ENCODE measurements around the gene MAB21L2.
A peak's percentile ranks its signal among the peaks of the same experiment; 100 is the strongest.

The MAB21L2 gene

GRCh38 chr4:150577796-150578195, 4.2 kb upstream of the MAB21L2 start:
- no peaks in the 10 kb centered on the region for H3K9me3 ChIP-seq (ENCODE audit: low read length)
- peak overlapping the region; percentile 65 for H3K27ac ChIP-seq (ENCODE audit: low read depth, low read length)
- H3K9ac ChIP-seq (ENCODE audit: low read length), result peak overlapping the region; percentile 47
- H3K4me1 ChIP-seq (ENCODE audit: insufficient read depth, low read length), result no peaks in the 10 kb centered on the region
- no peaks in the 10 kb centered on the region for H3K36me3 ChIP-seq (ENCODE audit: insufficient read depth, low read length)
- peak overlapping the region in 1 of 2 donors; percentile 57 for H3K4me3 ChIP-seq (ENCODE audit: low read depth in 1 of 2, low read length in 2 of 2)
- H3K27me3 ChIP-seq (ENCODE audit: control insufficient read depth in 1 of 2, insufficient read depth in 2 of 2, low read length in 2 of 2), result no peaks in the 10 kb centered on the region

GRCh38 chr4:150578745-150579501, 3.0 kb upstream of the MAB21L2 start:
- Histone ChIP-seq H3K27ac (ENCODE audit: low read depth, low read length) (peak overlapping the region; percentile 93), H3K9me3 (ENCODE audit: low read length) (no peaks in the 10 kb centered on the region), H3K36me3 (ENCODE audit: insufficient read depth, low read length) (no peaks in the 10 kb centered on the region), H3K27me3 (ENCODE audit: control insufficient read depth in 1 of 2, insufficient read depth in 2 of 2, low read length in 2 of 2) (no peaks in the 10 kb centered on the region), H3K9ac (ENCODE audit: low read length) (peak overlapping the region; percentile 81), H3K4me1 (ENCODE audit: insufficient read depth, low read length) (no peaks in the 10 kb centered on the region), H3K4me3 (ENCODE audit: low read depth in 1 of 2, low read length in 2 of 2) (peak overlapping the region; percentile 67 to 83)

- Histone ChIP-seq H3K4me3 (ENCODE audit: low read depth in 1 of 2, low read length in 2 of 2) (peak overlapping the region; percentile 67 to 83), H3K9ac (ENCODE audit: low read length) (peak overlapping the region; percentile 81), H3K36me3 (ENCODE audit: insufficient read depth, low read length) (no peaks in the 10 kb centered on the region), H3K27ac (ENCODE audit: low read depth, low read length) (peak overlapping the region; percentile 93), H3K27me3 (ENCODE audit: control insufficient read depth in 1 of 2, insufficient read depth in 2 of 2, low read length in 2 of 2) (no peaks in the 10 kb centered on the region), H3K9me3 (ENCODE audit: low read length) (no peaks in the 10 kb centered on the region), H3K4me1 (ENCODE audit: insufficient read depth, low read length) (no peaks in the 10 kb centered on the region)
Observed at GRCh38 chr4:150579551-150580234, 2.3 kb upstream of the MAB21L2 start.

- Histone ChIP-seq H3K4me1 (ENCODE audit: insufficient read depth, low read length) (no peaks in the 10 kb centered on the region), H3K9ac (ENCODE audit: low read length) (peak overlapping the region; percentile 81), H3K27ac (ENCODE audit: low read depth, low read length) (peak overlapping the region; percentile 93), H3K27me3 (ENCODE audit: control insufficient read depth in 1 of 2, insufficient read depth in 2 of 2, low read length in 2 of 2) (no peaks in the 10 kb centered on the region), H3K36me3 (ENCODE audit: insufficient read depth, low read length) (no peaks in the 10 kb centered on the region), H3K4me3 (ENCODE audit: low read depth in 1 of 2, low read length in 2 of 2) (peak overlapping the region; percentile 67 to 83), H3K9me3 (ENCODE audit: low read length) (no peaks in the 10 kb centered on the region)
Observed at GRCh38 chr4:150580306-150580705, 1.6 kb upstream of the MAB21L2 start.

GRCh38 chr4:150581056-150581605, 820 bp upstream of the MAB21L2 start:
- peak overlapping the region; percentile 81 for H3K9ac ChIP-seq (ENCODE audit: low read length)
- no peaks in the 10 kb centered on the region for H3K4me1 ChIP-seq (ENCODE audit: insufficient read depth, low read length)
- H3K27me3 ChIP-seq (ENCODE audit: control insufficient read depth in 1 of 2, insufficient read depth in 2 of 2, low read length in 2 of 2), result no peaks in the 10 kb centered on the region
- H3K9me3 ChIP-seq (ENCODE audit: low read length), result no peaks in the 10 kb centered on the region
- H3K36me3 ChIP-seq (ENCODE audit: insufficient read depth, low read length), result no peaks in the 10 kb centered on the region
- peak overlapping the region; percentile 93 for H3K27ac ChIP-seq (ENCODE audit: low read depth, low read length)
- H3K4me3 ChIP-seq (ENCODE audit: low read depth in 1 of 2, low read length in 2 of 2), result peak overlapping the region; percentile 83 to 86

GRCh38 chr4:150581641-150582051, 305 bp upstream of the MAB21L2 start:
- no peaks in the 10 kb centered on the region for H3K4me1 ChIP-seq (ENCODE audit: insufficient read depth, low read length)
- peak overlapping the region; percentile 93 for H3K27ac ChIP-seq (ENCODE audit: low read depth, low read length)
- peak overlapping the region; percentile 83 to 86 for H3K4me3 ChIP-seq (ENCODE audit: low read depth in 1 of 2, low read length in 2 of 2)
- no peaks in the 10 kb centered on the region for H3K27me3 ChIP-seq (ENCODE audit: control insufficient read depth in 1 of 2, insufficient read depth in 2 of 2, low read length in 2 of 2)
- H3K36me3 ChIP-seq (ENCODE audit: insufficient read depth, low read length), result no peaks in the 10 kb centered on the region
- H3K9ac ChIP-seq (ENCODE audit: low read length), result peak overlapping the region; percentile 94
- H3K9me3 ChIP-seq (ENCODE audit: low read length), result no peaks in the 10 kb centered on the region

GRCh38 chr4:150582873-150583286, 929 bp downstream of the MAB21L2 start:
- Histone ChIP-seq H3K27ac (ENCODE audit: low read depth, low read length) (peak overlapping the region; percentile 93), H3K9me3 (ENCODE audit: low read length) (no peaks in the 10 kb centered on the region), H3K9ac (ENCODE audit: low read length) (peak overlapping the region; percentile 94), H3K27me3 (ENCODE audit: control insufficient read depth in 1 of 2, insufficient read depth in 2 of 2, low read length in 2 of 2) (no peaks in the 10 kb centered on the region), H3K4me3 (ENCODE audit: low read depth in 1 of 2, low read length in 2 of 2) (peak overlapping the region; percentile 83 to 86), H3K36me3 (ENCODE audit: insufficient read depth, low read length) (no peaks in the 10 kb centered on the region), H3K4me1 (ENCODE audit: insufficient read depth, low read length) (no peaks in the 10 kb centered on the region)

GRCh38 chr4:150583287-150584110, 1.5 kb downstream of the MAB21L2 start:
- H3K27me3 ChIP-seq (ENCODE audit: control insufficient read depth in 1 of 2, insufficient read depth in 2 of 2, low read length in 2 of 2), result no peaks in the 10 kb centered on the region
- H3K27ac ChIP-seq (ENCODE audit: low read depth, low read length), result peak overlapping the region; percentile 93
- peak overlapping the region; percentile 83 to 86 for H3K4me3 ChIP-seq (ENCODE audit: low read depth in 1 of 2, low read length in 2 of 2)
- H3K36me3 ChIP-seq (ENCODE audit: insufficient read depth, low read length), result no peaks in the 10 kb centered on the region
- H3K4me1 ChIP-seq (ENCODE audit: insufficient read depth, low read length), result no peaks in the 10 kb centered on the region
- peak overlapping the region; percentile 94 for H3K9ac ChIP-seq (ENCODE audit: low read length)
- no peaks in the 10 kb centered on the region for H3K9me3 ChIP-seq (ENCODE audit: low read length)

GRCh38 chr4:150584111-150584915, 2.4 kb downstream of the MAB21L2 start:
- peak overlapping the region; percentile 93 for H3K27ac ChIP-seq (ENCODE audit: low read depth, low read length)
- H3K4me1 ChIP-seq (ENCODE audit: insufficient read depth, low read length), result no peaks in the 10 kb centered on the region
- peak overlapping the region; percentile 83 to 86 for H3K4me3 ChIP-seq (ENCODE audit: low read depth in 1 of 2, low read length in 2 of 2)
- no peaks in the 10 kb centered on the region for H3K27me3 ChIP-seq (ENCODE audit: control insufficient read depth in 1 of 2, insufficient read depth in 2 of 2, low read length in 2 of 2)
- peak overlapping the region; percentile 94 for H3K9ac ChIP-seq (ENCODE audit: low read length)
- no peaks in the 10 kb centered on the region for H3K9me3 ChIP-seq (ENCODE audit: low read length)
- H3K36me3 ChIP-seq (ENCODE audit: insufficient read depth, low read length), result no peaks in the 10 kb centered on the region

- peak overlapping the region; percentile 94 for H3K9ac ChIP-seq (ENCODE audit: low read length)
- H3K9me3 ChIP-seq (ENCODE audit: low read length), result no peaks in the 10 kb centered on the region
- peak overlapping the region; percentile 21 for H3K27ac ChIP-seq (ENCODE audit: low read depth, low read length)
- no peaks in the 10 kb centered on the region for H3K27me3 ChIP-seq (ENCODE audit: control insufficient read depth in 1 of 2, insufficient read depth in 2 of 2, low read length in 2 of 2)
- H3K4me1 ChIP-seq (ENCODE audit: insufficient read depth, low read length), result no peaks in the 10 kb centered on the region
- H3K36me3 ChIP-seq (ENCODE audit: insufficient read depth, low read length), result no peaks in the 10 kb centered on the region
- H3K4me3 ChIP-seq (ENCODE audit: low read depth in 1 of 2, low read length in 2 of 2), result peak overlapping the region; percentile 15 to 83
Observed at GRCh38 chr4:150585611-150586010, 3.7 kb downstream of the MAB21L2 start.

Data from muscle layer of colon (tissue), 2 donors.